Left lung (tissue), 10 donors: ENCODE results near the gene PHF12. TPM values are rescaled to one million over a fixed set of nuclear protein-coding genes. Genes with fewer than 3 reads are reported as not detected.
A peak's percentile ranks its signal among the peaks of the same experiment; 100 is the strongest.

Experiments
- ATAC-seq: fragments of 200-7000 bp; cut with Tn5 transposase; one replicate; pipeline ENCODE4 v1.9.1; 2020; ENCODE audit warnings: moderate library complexity
- DNase-seq, 4 donors: peaks; one replicate each; pipeline ENCODE4 v3.0.0-alpha.2; 2013 to 2020
- H3K27ac ChIP-seq, 2 donors: fragments of 200-600 bp; sonication (generic) in 1 of 2; one replicate each; pipeline versions ENCODE4 v1.5.0 to v1.8.0; 2020 to 2021
- H3K27me3 ChIP-seq, 2 donors: fragments of 200-600 bp; sonication (generic) in 1 of 2; one replicate each; pipeline versions ENCODE4 v1.5.0 to v1.8.0; 2020 to 2021
- H3K36me3 ChIP-seq, 2 donors: fragments of 200-600 bp; sonication (generic) in 1 of 2; one replicate each; pipeline versions ENCODE4 v1.5.0 to v1.8.0; 2020 to 2021
- H3K4me1 ChIP-seq, 2 donors: fragments of 200-600 bp; one replicate each; pipeline ENCODE4 v1.8.0; 2021
- H3K4me3 ChIP-seq, 2 donors: fragments of 200-600 bp; sonication (generic) in 1 of 2; one replicate each; pipeline versions ENCODE4 v1.5.0 to v1.8.0; 2020 to 2021; ENCODE audit warnings: mild to moderate bottlenecking in 1 of 2
- H3K9me3 ChIP-seq, 2 donors: fragments of 200-600 bp; sonication (generic) in 1 of 2; one replicate each; pipeline versions ENCODE4 v1.5.0 to v1.8.0; 2020 to 2021
- CTCF ChIP-seq, 2 donors: fragments of 200-600 bp; sonication (generic) in 1 of 2; IDR thresholded peaks; one replicate each; pipeline versions ENCODE4 v1.5.0 to v1.8.0; 2021; ENCODE audit warnings: antibody characterized with exemption in 2 of 2
- intact Hi-C, 2 donors: fragments of 100-400 bp; cut with DNase I; formaldehyde crosslinking; loops; one replicate each; pipeline versions ENCODE4 v1.11.2 to v1.14.2; 2022
- polyA plus RNA-seq, 6 donors: library from polyadenylated mRNA; unstranded; fragments of 120-200 nt; gene quantifications; one replicate each; pipeline ENCODE4 v1.2.1, GENCODE V29; 2013; ENCODE audit not compliant: insufficient read length in 6 of 6
- total RNA-seq, 2 donors: library from RNA; stranded (reverse); fragmentation: NEBNext Ultra II Directional; extraction: Animal tissue kit (Norgen Biotek cat#: 25700); gene quantifications; one replicate each; pipeline ENCODE4 v1.2.1, GENCODE V29; 2021
- donor health status: DM: no; HTN: yes; CAD: no.
- donor health status: DM: no; HTN: no; CAD: no.

Gene PHF12
- total and polyA plus RNA-seq, 8 donors, result 32.1 to 68.7 (median 56.0) TPM

GRCh38 chr17:28912281-28912937 lies 38.9 kb downstream of the PHF12 start:
- Histone ChIP-seq H3K27me3 (no peaks in the 10 kb centered on the region), H3K4me3 (no peak overlapping the region), H3K27ac (peak overlapping the region in 1 of 2 donors; percentile 20), H3K4me1 (peaks cover 15 to 30% of the 10 kb centered on the region in 2 donors), H3K36me3 (peaks cover 0 to 100% of the 10 kb centered on the region in 2 donors), H3K9me3 (no peaks in the 10 kb centered on the region)
- TF ChIP-seq CTCF (IDR thresholded peaks at IDR 0.05), result no peak
- ATAC-seq (peak; percentile 12), DNase-seq (no peak)
- intact Hi-C loops, result no loop called here

GRCh38 chr17:28911411-28912045 lies 39.8 kb downstream of the PHF12 start:
- Histone ChIP-seq H3K36me3 (peaks cover 0 to 100% of the 10 kb centered on the region in 2 donors), H3K27me3 (no peaks in the 10 kb centered on the region), H3K4me1 (peaks cover 15 to 29% of the 10 kb centered on the region in 2 donors), H3K27ac (peak overlapping the region; percentile 20 to 34), H3K4me3 (no peak overlapping the region), H3K9me3 (no peaks in the 10 kb centered on the region)
- ATAC-seq (no peak), DNase-seq (no peak)
- intact Hi-C loops, result no loop called here
- no peak for TF ChIP-seq CTCF (IDR thresholded peaks at IDR 0.05)

GRCh38 chr17:28910534-28910933 lies 40.8 kb downstream of the PHF12 start:
- no peak overlapping the region for H3K27ac ChIP-seq
- H3K9me3 ChIP-seq, result no peaks in the 10 kb centered on the region
- H3K27me3 ChIP-seq, result no peaks in the 10 kb centered on the region
- H3K36me3 ChIP-seq, result peaks cover 0 to 100% of the 10 kb centered on the region in 2 donors
- no peak for ATAC-seq
- peaks cover 15 to 25% of the 10 kb centered on the region in 2 donors for H3K4me1 ChIP-seq
- intact Hi-C loops, result no loop called here
- no peak for TF ChIP-seq CTCF (IDR thresholded peaks at IDR 0.05)
- H3K4me3 ChIP-seq, result no peak overlapping the region
- no peak for DNase-seq

- Histone ChIP-seq H3K27me3 (no peaks in the 10 kb centered on the region), H3K9me3 (no peaks in the 10 kb centered on the region), H3K36me3 (peaks cover 0 to 85% of the 10 kb centered on the region in 2 donors), H3K4me1 (peaks cover 15 to 27% of the 10 kb centered on the region in 2 donors), H3K27ac (peak overlapping the region; percentile 45 to 86), H3K4me3 (no peak overlapping the region)
- no peak for TF ChIP-seq CTCF (IDR thresholded peaks at IDR 0.05)
- peak; percentile 57 for ATAC-seq
- DNase-seq, result no peak
- intact Hi-C loops, result no loop called here
Observed at GRCh38 chr17:28908640-28909167, 42.6 kb downstream of the PHF12 start.
